Brain microvascular endothelial cell (primary cell): ENCODE data around the gene EVX2.

Experiments used
- DNase-seq: peaks from one replicate; pipeline ENCODE4 v3.0.0-alpha.2; 2020
- H3K27ac ChIP-seq: fragments of 250-450 bp; sonication (Bioruptor Pico); 2 replicates; pipeline ENCODE4 v1.5.1; 2020; ENCODE audit warnings: mild to moderate bottlenecking, moderate library complexity
- H3K27me3 ChIP-seq: fragments of 250-450 bp; sonication (Bioruptor Pico); replicated peaks from 2 replicates; pipeline ENCODE4 v1.5.1; 2020; ENCODE audit warnings: mild to moderate bottlenecking
- H3K36me3 ChIP-seq: fragments of 250-450 bp; sonication (Bioruptor Pico); replicated peaks from 2 replicates; pipeline ENCODE4 v1.5.1; 2020; ENCODE audit warnings: mild to moderate bottlenecking
- H3K4me3 ChIP-seq: 2 replicates; pipeline ENCODE4 v1.5.1; 2011; ENCODE audit warnings: low read depth, mild to moderate bottlenecking, control low read depth, low read length, moderate library complexity
- CTCF ChIP-seq: IDR thresholded peaks from 2 replicates; pipeline ENCODE4 v1.5.1; 2011; ENCODE audit warnings: low read depth, mild to moderate bottlenecking, moderate library complexity, low read length, control low read depth, inconsistent platforms; ENCODE audit errors: missing control alignments
- in situ Hi-C: cut with HindIII; loops from 2 replicates; pipeline ENCODE4 v1.10.0; 2017; ENCODE audit warnings: low sequenced_read_pairs, low pct_ligation_motif_present

The EVX2 gene

DNA sequence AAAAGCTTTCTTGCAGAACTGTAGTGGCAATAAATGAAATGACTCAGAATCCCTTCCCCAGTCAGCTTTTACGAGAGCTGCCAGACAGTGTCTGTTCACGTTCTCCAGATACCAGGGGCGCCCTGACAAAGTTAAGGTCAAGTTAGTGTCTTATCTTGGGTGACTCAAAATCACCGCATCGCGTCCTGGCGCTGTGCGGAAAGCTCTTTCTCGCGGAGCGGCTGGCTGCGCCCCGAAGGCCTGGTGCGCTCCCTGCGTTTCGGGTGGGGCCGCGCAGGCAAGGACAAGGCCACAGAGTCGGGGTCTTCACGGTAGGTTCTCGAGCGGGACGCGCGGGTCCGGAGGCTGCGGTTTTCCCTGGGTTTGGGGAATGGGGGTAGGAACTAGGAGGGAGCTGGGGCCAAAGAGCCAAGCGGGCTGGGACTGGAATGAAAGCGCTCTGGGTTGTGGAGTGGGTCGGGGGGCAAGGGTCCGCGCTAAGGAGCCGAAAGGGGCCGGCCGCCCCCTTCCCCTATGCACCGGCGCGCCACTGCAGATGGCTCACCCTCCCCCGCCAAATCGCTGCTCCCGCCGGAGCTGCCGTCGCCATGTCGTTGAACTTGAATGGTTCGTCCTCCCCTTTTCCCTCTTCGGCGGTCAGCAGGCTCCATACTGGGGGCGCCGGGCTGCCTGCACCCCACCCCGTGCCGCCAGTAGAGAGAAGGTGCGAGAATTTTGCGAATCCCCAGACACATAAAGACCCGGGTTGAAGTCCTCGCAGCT lies 20.7 kb upstream of the EVX2 start:
- in situ Hi-C loops, result no loop called here
- Histone ChIP-seq H3K27me3 (peaks cover 90% of the 10 kb centered on the region), H3K36me3 (no peaks in the 10 kb centered on the region), H3K27ac (no peak overlapping the region), H3K4me3 (no peak overlapping the region)
- TF ChIP-seq CTCF, result no peak
- no peak for DNase-seq

GRCh38 chr2:176103742-176104315 lies 20.1 kb upstream of the EVX2 start:
- in situ Hi-C loops, result no loop called here
- no peak for DNase-seq
- no peak for TF ChIP-seq CTCF
- H3K4me3 ChIP-seq, result no peak overlapping the region
- H3K27me3 ChIP-seq, result peaks cover 90% of the 10 kb centered on the region
- H3K36me3 ChIP-seq, result no peaks in the 10 kb centered on the region
- H3K27ac ChIP-seq, result no peak overlapping the region

GRCh38 chr2:176103194-176103593 lies 19.4 kb upstream of the EVX2 start:
- H3K27ac ChIP-seq, result no peak overlapping the region
- TF ChIP-seq CTCF, result no peak
- in situ Hi-C loops, result no loop called here
- DNase-seq, result no peak
- H3K36me3 ChIP-seq, result no peaks in the 10 kb centered on the region
- H3K27me3 ChIP-seq, result peaks cover 92% of the 10 kb centered on the region
- H3K4me3 ChIP-seq, result no peak overlapping the region

DNA sequence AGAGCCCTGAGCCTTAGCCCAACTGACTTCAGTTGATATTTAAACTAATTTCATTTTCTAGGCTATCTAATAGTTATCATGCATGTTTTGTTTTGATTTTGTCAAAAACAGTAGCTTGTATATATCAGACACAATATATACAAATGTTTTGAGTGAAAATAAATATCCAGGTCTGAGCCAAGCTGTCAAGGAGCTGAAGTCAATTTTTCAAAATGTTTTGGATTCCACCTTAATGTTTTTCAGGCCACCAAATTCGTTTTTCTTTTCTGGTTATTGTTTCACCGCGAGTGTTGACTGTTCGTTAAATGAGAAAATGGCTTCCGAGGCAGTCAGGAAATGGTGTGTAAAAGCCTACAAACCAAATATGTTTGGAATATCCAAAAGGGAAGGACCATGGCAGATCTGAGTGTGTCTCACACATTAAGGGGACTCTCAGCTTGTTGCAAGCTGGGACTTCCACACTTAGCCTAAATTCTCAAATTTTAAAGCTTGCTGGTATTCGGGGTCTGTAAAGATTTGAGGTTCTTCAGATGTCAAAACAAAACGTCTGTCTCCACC lies 18.6 kb upstream of the EVX2 start:
- Histone ChIP-seq H3K27me3 (peaks cover 96% of the 10 kb centered on the region), H3K4me3 (no peak overlapping the region), H3K27ac (no peak overlapping the region), H3K36me3 (no peaks in the 10 kb centered on the region)
- no peak for TF ChIP-seq CTCF
- DNase-seq, result no peak
- in situ Hi-C loops, result no loop called here

- H3K4me3 ChIP-seq, result no peak overlapping the region
- TF ChIP-seq CTCF, result no peak
- DNase-seq, result no peak
- peaks cover 97% of the 10 kb centered on the region for H3K27me3 ChIP-seq
- H3K27ac ChIP-seq, result no peak overlapping the region
- H3K36me3 ChIP-seq, result no peaks in the 10 kb centered on the region
- in situ Hi-C loops, result no loop called here
Observed at GRCh38 chr2:176101842-176102241, 18.1 kb upstream of the EVX2 start.
